K562 (cell line): ENCODE data around the gene HDAC3. TPM values are rescaled to one million over a fixed set of nuclear protein-coding genes. Genes with fewer than 3 reads are reported as not detected.

Experiments
- ATAC-seq: fragments of 200-7000 bp; cut with Tn5 transposase; 3 replicates; pipeline ENCODE4 v1.9.1; 2020; ENCODE audit warnings: moderate library complexity
- BruUV-seq: library from RNA; stranded (reverse); fragments of 400-500 nt; replicated peaks from 2 replicates; lab custom pipeline; 2021; lab: Mats Ljungman, UMichigan
- CTCF ChIA-PET: fragments of 300-600 bp; formaldehyde crosslinking; extraction: SDS; loops from one replicate; lab custom pipeline; 2021; ENCODE audit warnings: low intra/inter-chr PET ratio; lab: Yijun Ruan, JAX
- POLR2A ChIA-PET: fragments of 300-600, 350-650 bp; sonication (Branson Sonifier 250); formaldehyde crosslinking; extraction: SDS; loops from one replicate; lab custom pipeline; 2021; ENCODE audit warnings: antibody characterized with exemption, inconsistent platforms; lab: Yijun Ruan, JAX
- DNase-seq, 4 experiments: peaks; one replicate each; pipeline versions ENCODE4 v3.0.0 to v3.0.0-alpha.2; 2011 to 2018; ENCODE audit warnings: low spot score in 3 of 4, mixed read lengths in 3 of 4; ENCODE audit errors: extremely low read depth in 1 of 4
- FAIRE-seq: peaks from 2 replicates; lab custom pipeline; 2011; peaks lifted over from hg19 to GRCh38; lab: Jason Lieb, UNC
- H2AFZ ChIP-seq: 2 replicates; pipeline ENCODE4 v1.6.0; 2011; ENCODE audit warnings: low read depth, low read length, control low read depth, inconsistent platforms
- H3K27ac ChIP-seq: fragments of 200-600 bp; 3 replicates; pipeline ENCODE4 v1.8.0; 2011; ENCODE audit warnings: low read depth, mild to moderate bottlenecking, control low read depth, inconsistent platforms, low read length, moderate library complexity, mixed read lengths; ENCODE audit errors: extremely low read depth
- H3K27me3 ChIP-seq, 2 experiments: fragments of 300-600 bp in 1 of 2; 2 replicates in 1 of 2; 3 replicates in 1 of 2; pipeline versions ENCODE4 v1.6.0 to v1.8.0; 2011; ENCODE audit warnings: inconsistent platforms in 2 of 2, low read length in 2 of 2, mild to moderate bottlenecking in 1 of 2, mixed read lengths in 1 of 2, moderate library complexity in 1 of 2; ENCODE audit not compliant: control insufficient read depth in 2 of 2, insufficient read depth in 2 of 2
- H3K36me3 ChIP-seq: fragments of 300-600 bp; 3 replicates; pipeline ENCODE4 v1.8.0; 2011; ENCODE audit warnings: mild to moderate bottlenecking, low read length, inconsistent platforms; ENCODE audit not compliant: control insufficient read depth, insufficient read depth
- H3K4me1 ChIP-seq, 2 experiments: fragments of 200-600 bp in 1 of 2; replicated peaks in 1 of 2; 2 replicates in 1 of 2; 3 replicates in 1 of 2; pipeline versions ENCODE4 v1.5.1 to v1.8.0; 2011; ENCODE audit warnings: inconsistent platforms in 2 of 2, low read length in 2 of 2, mild to moderate bottlenecking in 1 of 2, mixed read lengths in 1 of 2, moderate library complexity in 1 of 2; ENCODE audit not compliant: control insufficient read depth in 2 of 2, insufficient read depth in 2 of 2
- H3K4me2 ChIP-seq: 2 replicates; pipeline ENCODE4 v1.6.1; 2011; ENCODE audit warnings: low read length, control low read depth, inconsistent platforms, mixed read lengths; ENCODE audit not compliant: insufficient read depth
- H3K4me3 ChIP-seq: fragments of 200-600 bp; sonication (generic), shearing (Covaris generic); 2 replicates; pipeline ENCODE4 v1.5.1; 2016; ENCODE audit warnings: control low read depth, inconsistent platforms
- H3K79me2 ChIP-seq: fragments of 200-600 bp; 3 replicates; pipeline ENCODE4 v1.8.0; 2011; ENCODE audit warnings: low read length, inconsistent platforms; ENCODE audit not compliant: control insufficient read depth, insufficient read depth
- H3K9ac ChIP-seq, 2 experiments: 2 replicates each; pipeline versions ENCODE4 v1.6.0 to v1.6.1; 2011; ENCODE audit warnings: low read depth in 2 of 2, low read length in 2 of 2, control low read depth in 1 of 2, inconsistent platforms in 1 of 2, mild to moderate bottlenecking in 1 of 2, mixed read lengths in 1 of 2; ENCODE audit not compliant: insufficient read depth in 1 of 2
- H3K9me1 ChIP-seq: one replicate; pipeline ENCODE4 v1.6.0; 2011; ENCODE audit warnings: inconsistent platforms, mild to moderate bottlenecking, low read length, moderate library complexity; ENCODE audit not compliant: control insufficient read depth, insufficient read depth
- H3K9me3 ChIP-seq: replicated peaks from 2 replicates; pipeline ENCODE4 v1.5.1; 2011; ENCODE audit warnings: low read depth, low read length, inconsistent platforms; ENCODE audit not compliant: control insufficient read depth, insufficient read depth
- H4K20me1 ChIP-seq: replicated peaks from 2 replicates; pipeline ENCODE4 v1.6.1; 2011; ENCODE audit warnings: low read length, inconsistent platforms, mixed read lengths; ENCODE audit not compliant: control insufficient read depth, insufficient read depth
- DPF2 ChIP-seq: fragments of 450-650 bp; IDR thresholded peaks from 2 replicates; pipeline ENCODE4 v1.6.1; 2016
- E2F3 ChIP-seq: fragments of 250-450 bp; sonication (Bioruptor Pico); IDR thresholded peaks from 2 replicates; pipeline ENCODE4 v1.4.0; 2020; ENCODE audit warnings: mild to moderate bottlenecking
- HDAC6 ChIP-seq: IDR thresholded peaks from 2 replicates; pipeline ENCODE4 v1.6.1; 2012; ENCODE audit warnings: low read depth, mild to moderate bottlenecking, control low read depth, inconsistent platforms, low read length, moderate library complexity
- KDM2B ChIP-seq: fragments of 250-450 bp; sonication (Bioruptor Pico); IDR thresholded peaks from 2 replicates; pipeline ENCODE4 v1.8.0; 2021; ENCODE audit warnings: mild to moderate bottlenecking, moderate library complexity
- MED1 ChIP-seq: sonication (generic); formaldehyde crosslinking; IDR thresholded peaks from 2 replicates; pipeline ENCODE4 v1.8.1; 2023; ENCODE audit warnings: missing genetic modification reagents, borderline replicate concordance
- POLR2H ChIP-seq: IDR thresholded peaks from 2 replicates; pipeline ENCODE4 v1.6.1; 2016; ENCODE audit warnings: missing genetic modification characterization, low read depth, mild to moderate bottlenecking, control low read depth, missing compliant biosample characterization, moderate library complexity
- U2AF2 ChIP-seq: fragments of 200-400 bp; formaldehyde crosslinking; optimal IDR thresholded peaks from 2 replicates; pipeline ENCODE3; 2017; ENCODE audit warnings: low read depth, mild to moderate bottlenecking, low read length
- ZNF436 ChIP-seq: fragments of 250-450, 450-650 bp; sonication (Bioruptor Pico); formaldehyde crosslinking; IDR thresholded peaks from 2 replicates; pipeline ENCODE4 v1.7.0; 2020; ENCODE audit warnings: mild to moderate bottlenecking
- ZNF592 ChIP-seq: fragments of 450-650 bp; IDR thresholded peaks from 2 replicates; pipeline ENCODE4 v1.6.1; 2017; ENCODE audit warnings: antibody characterized with exemption, mild to moderate bottlenecking
- WGBS: fragments of 100-300 bp; shearing (Covaris generic); methylation state at CpG from one replicate; pipeline ENCODE4 v1.1.6; 2016; ENCODE audit warnings: low coverage, mixed read lengths; ENCODE audit not compliant: insufficient coverage; ENCODE audit errors: missing lambda C conversion rate; 5-methylcytosine and 5-hydroxymethylcytosine counted together
- in situ Hi-C: fragments of 300-500 bp; cut with MboI; formaldehyde crosslinking; loops from 4 replicates; pipeline ENCODE4 v1.15.0; 2018; ENCODE audit warnings: inconsistent platforms, mixed read lengths
- intact Hi-C: fragments of 100-400 bp; cut with micrococcal nuclease; formaldehyde crosslinking; loops from 2 replicates; pipeline ENCODE4 v1.14.2; 2022
- polyA plus RNA-seq, 8 experiments: library from polyadenylated mRNA; depleted of rRNA in 4 of 8; stranded (reverse) in 5 of 8; unstranded in 3 of 8; fragments of >200 nt; fragmentation: Nextera tagmentation in 2 of 8; fragmentation: Illumina TruSeq in 1 of 8; extraction: Ambion mirVana in 2 of 8; extraction: Trizol in 1 of 8; gene quantifications; 2 replicates each; pipeline versions ENCODE4 v1.2.1 to v1.2.3, GENCODE V29; 2011 to 2014; ENCODE audit warnings: inconsistent platforms in 1 of 8, missing spikeins in 1 of 8
- total RNA-seq, 7 experiments: library from RNA; depleted of rRNA in 6 of 7; stranded (reverse); fragments of >200 nt in 6 of 7; fragmentation: Illumina TruSeq in 2 of 7; extraction: Trizol in 2 of 7; gene quantifications; 2 replicates each; pipeline versions ENCODE4 v1.2.1 to v1.2.3, GENCODE V29; 2011 to 2021; ENCODE audit warnings: low replicate concordance in 1 of 7
- TF ChIP-seq, protein P1 (sequence below), 2 experiments: fragments of 250-450 bp in 1 of 2; fragments of 450-650 bp in 1 of 2; sonication (Bioruptor Pico) in 1 of 2; IDR thresholded peaks; 2 replicates each; pipeline versions ENCODE4 v1.6.1 to v1.8.0; 2016 to 2021; ENCODE audit warnings: mild to moderate bottlenecking in 2 of 2, moderate library complexity in 2 of 2, missing compliant biosample characterization in 1 of 2, missing genetic modification characterization in 1 of 2

HDAC3 gene
- total and polyA plus RNA-seq, 9 of the 15 experiments (the other 6 are each of a cell fraction or from before 2014, with no cell fraction given), result 89.7 to 191 (median 119) TPM

DNA sequence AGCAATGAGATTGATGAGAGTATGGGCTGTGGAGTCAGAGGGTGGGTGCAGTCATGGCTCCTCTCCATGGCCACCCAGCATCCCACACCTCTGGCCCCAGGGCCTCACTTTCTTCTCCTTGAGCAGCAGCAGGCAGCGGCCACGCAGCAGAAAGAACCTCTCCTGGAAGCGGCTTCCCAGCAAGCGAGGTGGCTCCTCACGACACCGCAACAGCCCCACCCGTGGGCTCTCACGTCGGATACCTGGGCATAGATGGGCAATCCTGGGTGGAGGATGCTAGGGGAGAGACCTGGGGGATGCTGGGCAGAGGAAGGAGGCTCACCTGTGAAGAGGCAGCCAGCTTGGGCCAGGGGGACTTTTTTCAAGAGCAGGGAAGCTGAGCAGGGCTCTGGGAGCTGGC, 19.7 kb upstream of the HDAC3 start:
- Histone ChIP-seq H3K4me1 (peaks cover 5 to 13% of the 10 kb centered on the region in 2 experiments), H3K36me3 (peaks cover 11% of the 10 kb centered on the region; the same call in 2 of the 3 replicates), H3K9me1 (peaks cover 5% of the 10 kb centered on the region), H2AFZ (no peak overlapping the region)
- no TSS peak for BruUV-seq
- in situ Hi-C loops, result no loop called here
- TF ChIP-seq HDAC6, result no peak
- no peak for TF ChIP-seq E2F3 (CRISPR knock-in tag)
- TF ChIP-seq ZNF592, result no peak
- no peak for TF ChIP-seq KDM2B
- TF ChIP-seq U2AF2, result no peak
- TF ChIP-seq, protein P1, sequence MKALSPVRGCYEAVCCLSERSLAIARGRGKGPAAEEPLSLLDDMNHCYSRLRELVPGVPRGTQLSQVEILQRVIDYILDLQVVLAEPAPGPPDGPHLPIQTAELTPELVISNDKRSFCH (CRISPR knock-in tag; IDR thresholded peaks at IDR 0.05), result no peak
- TF ChIP-seq, protein P1 (tag; IDR thresholded peaks at IDR 0.05), result no peak
- no peak for TF ChIP-seq ZNF436 (CRISPR knock-in tag)
- TF ChIP-seq DPF2, result no peak
- TF ChIP-seq MED1 (CRISPR knock-in tag), result no peak
- TF ChIP-seq POLR2H (tag), result no peak
- TF ChIP-seq, all 486 proteins: peak for 0
- H3K4me3 ChIP-seq, result no peak overlapping the region
- no peak for FAIRE-seq
- H4K20me1 ChIP-seq, result no peaks in the 10 kb centered on the region
- ChIA-PET CTCF (no interaction called here), POLR2A (interaction anchor here (0.7 kb wide), 1 partner anchor 679 kb away, joined by 3 read pairs; no protein-coding TSS in a partner anchor)
- no peaks in the 10 kb centered on the region for H3K27me3 ChIP-seq
- no peaks in the 10 kb centered on the region for H3K79me2 ChIP-seq
- H3K9ac ChIP-seq, result no peak overlapping the region; a peak in 1 of 4 replicates
- no peak overlapping the region for H3K27ac ChIP-seq
- H3K4me2 ChIP-seq, result no peak overlapping the region
- 76% methylated on average over 9 of the region's 9 CpGs for WGBS
- DNase-seq, result no peak
- intact Hi-C loops, result no loop called here
- no peak for ATAC-seq
- H3K9me3 ChIP-seq, result no peaks in the 10 kb centered on the region
